Occipital lobe (tissue), 2 donors: ENCODE results near the gene MAD1L1. TPM values are rescaled to one million over a fixed set of nuclear protein-coding genes. Genes with fewer than 3 reads are reported as not detected.
"Not testable (repeated sequence)": the region's sequence is repeated elsewhere in the genome, so short reads cannot be mapped to it uniquely, and the experiment has no call there.

Experiments used
- DNase-seq: peaks from one replicate; lab custom pipeline; 2025; lab: John Stamatoyannopoulos, UW
- total RNA-seq: library from RNA; depleted of rRNA; stranded (reverse); fragments of >200 nt; gene quantifications from one replicate; pipeline ENCODE4 v1.2.3, GENCODE V29; 2014

The MAD1L1 gene
- total RNA-seq, 1 donor from 2014 or later: 24.2 TPM

DNA sequence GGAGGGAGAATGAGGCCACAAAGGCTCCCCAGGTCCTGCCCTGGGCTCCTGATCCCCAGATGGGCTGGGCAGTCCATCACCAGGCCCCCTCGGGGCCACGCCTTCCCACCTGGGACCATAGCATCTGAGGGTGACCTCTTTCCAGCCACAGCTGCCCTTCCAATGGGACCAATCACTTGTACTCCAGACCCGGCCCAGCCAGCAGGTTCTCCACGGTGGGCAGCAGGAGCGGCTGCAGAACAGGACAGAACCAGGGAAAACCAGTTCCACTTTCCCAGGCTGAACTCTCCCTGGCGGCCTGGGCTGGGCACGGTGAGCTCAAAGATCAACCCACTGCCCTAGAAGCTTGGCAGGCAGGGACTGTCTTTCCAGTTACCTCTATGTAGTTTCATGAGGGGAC, 257.6 kb downstream of the MAD1L1 start:
- DNase-seq: no peak

GRCh38 chr7:1974290-1975101, 258.2 kb downstream of the MAD1L1 start:
- no peak for DNase-seq

DNA sequence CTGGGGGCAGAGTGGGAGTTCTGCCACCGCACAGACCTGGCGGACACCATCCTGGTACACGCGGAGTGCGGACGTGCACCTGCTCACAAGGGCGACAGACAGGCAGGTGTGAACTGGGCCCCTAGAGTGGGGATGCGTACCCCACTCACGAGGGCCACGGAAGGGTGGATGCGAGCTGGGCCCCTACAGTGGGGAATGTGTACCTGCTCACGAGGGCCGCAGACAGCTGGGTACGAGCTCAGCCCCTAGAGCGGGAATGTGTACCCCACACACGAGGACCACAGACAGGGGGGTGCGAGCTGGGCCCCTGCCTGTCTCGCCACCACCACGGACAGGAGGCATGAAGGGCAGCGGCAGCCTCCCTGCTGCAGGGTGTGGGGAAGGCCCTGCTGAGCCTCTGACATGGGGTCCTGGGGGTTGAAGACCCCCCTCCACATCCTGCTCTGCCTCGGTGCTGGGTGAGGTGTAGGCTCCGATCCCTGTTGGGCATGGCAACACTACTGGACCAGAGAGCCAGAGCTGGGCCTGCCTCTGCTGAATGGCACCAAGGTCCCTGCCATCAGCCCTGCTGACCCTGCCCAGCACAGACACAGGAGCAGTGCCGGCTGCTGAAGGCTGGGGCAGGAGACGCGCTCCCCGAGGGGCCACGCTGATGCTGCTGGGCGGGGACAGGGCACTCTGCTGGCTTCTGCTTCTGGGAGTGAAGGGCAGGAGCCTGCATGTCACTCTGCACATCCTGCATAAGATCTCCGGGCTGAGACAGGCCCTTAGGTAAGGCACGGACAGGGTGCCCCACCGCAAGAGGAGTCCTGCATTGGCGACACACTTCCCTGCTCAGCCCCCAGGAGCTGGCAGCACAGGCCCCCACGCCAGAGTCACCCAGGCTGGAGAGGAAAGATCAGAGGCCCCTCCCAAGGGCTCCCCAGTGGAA, 259.2 kb downstream of the MAD1L1 start:
- DNase-seq: no peak

DNA sequence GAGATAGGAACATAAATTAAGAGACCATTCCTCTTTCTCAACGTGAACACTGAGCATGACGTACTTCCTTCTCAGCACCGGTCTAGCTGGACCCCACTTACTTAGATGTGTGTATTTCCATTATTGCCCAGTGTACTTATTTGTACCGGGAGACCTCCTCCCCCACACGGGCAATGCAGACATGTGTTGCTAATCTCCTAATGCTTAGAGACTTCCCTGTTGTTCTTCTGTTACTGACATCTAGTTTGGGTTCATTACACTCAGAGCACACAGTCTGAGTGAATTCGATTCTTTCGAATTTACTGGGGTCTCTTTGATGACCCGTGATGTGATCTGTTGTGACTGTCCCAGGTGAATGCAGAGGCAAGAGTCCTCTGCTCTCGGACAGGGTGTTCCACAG, 260.0 kb downstream of the MAD1L1 start:
- no peak for DNase-seq

GRCh38 chr7:1971946-1972654, 260.6 kb downstream of the MAD1L1 start:
- DNase-seq: no peak

- no peak for DNase-seq
Measured at GRCh38 chr7:1970895-1971294, 261.9 kb downstream of the MAD1L1 start.

DNA sequence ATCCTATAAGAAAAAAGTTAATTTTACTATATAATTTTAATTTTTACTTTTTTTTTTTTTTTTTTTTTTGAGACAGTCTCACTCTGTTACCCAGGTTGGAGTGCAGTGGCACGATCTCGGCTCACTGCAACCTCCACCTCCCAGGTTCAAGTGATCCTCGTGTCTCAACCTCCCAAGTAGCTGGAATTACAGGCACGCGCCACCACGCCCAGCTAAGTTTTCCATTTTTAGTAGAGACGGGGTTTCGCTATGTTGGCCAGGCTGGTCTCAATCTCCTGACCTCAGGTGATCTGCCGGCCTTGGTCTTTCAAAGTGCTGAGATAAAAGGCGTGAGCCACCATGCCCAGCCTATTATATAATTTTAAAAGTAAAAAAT, 262.5 kb downstream of the MAD1L1 start:
- not testable (repeated sequence) for DNase-seq

DNA sequence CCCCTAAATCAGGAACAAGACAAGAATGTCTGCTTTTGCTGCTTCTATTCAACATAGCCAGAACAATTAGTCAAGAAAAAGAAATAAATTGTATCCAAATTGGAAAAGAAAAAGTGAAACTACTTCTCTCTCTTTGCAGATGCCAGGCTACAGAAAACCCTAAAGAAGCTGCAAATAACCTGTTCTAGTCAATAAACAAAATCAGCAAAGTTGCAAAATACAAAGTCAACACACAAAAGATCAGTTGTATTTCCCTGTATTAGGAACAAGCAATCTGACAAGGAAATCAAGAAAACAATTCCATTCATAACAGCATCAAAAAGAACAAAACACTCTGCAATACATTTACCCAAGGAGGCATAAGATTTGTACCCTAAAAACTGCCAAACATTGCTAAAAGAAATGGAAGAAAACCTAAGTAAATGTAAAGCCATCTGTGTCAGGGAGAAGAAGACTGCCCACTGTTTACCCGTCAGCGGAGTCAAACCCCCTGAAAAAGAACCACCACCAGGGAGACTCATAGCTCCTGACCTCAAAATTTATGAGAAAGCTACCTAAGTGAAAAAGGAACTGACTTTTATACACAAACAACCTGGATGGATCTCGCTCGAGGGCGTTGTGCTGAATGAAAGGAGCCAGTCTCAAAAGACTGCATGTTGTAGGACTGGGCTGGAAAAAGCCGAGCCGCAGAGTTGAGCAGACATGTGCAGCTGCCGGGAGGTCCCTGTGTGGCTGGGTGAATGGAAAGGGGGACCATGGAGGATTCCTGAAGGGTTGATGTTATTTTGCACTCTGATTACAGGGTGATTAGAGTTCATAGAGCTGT, 263.1 kb downstream of the MAD1L1 start:
- no peak for DNase-seq

DNA sequence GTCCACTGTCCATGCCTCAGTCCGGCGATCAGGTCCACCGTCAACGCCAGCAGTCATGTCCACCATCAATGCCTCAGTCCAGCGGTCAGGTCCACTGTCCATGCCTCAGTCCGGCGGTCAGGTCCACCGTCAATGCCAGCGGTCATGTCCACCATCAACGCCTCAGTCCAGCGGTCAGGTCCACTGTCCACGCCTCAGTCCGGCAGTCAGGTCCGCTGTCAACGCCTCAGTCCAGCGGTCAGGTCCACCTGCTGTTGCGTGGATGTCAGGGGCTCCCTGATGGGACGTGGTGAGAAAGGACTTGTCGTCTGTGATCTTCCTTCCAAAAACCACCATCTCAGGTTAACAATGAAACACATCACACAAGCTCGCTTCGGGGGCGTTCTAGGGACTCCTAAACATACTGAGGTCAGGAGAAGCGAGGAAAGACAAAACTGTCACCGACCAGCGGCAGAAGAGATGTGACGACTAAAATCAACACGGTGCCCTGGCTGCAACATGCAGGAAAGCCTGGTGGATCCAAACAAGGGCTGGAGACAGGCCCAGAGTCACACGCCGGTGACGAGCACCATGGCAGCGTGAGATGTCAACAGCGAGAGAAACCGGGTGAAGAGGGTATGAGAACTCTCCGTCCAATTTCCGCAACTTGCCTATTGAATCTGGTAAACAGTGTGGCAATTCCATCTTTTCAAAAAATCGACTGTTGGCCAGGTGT, 264.2 kb downstream of the MAD1L1 start:
- DNase-seq: no peak

- no peak for DNase-seq
Measured at GRCh38 chr7:1967512-1968396, 265.0 kb downstream of the MAD1L1 start.

GRCh38 chr7:1966631-1967200, 266.0 kb downstream of the MAD1L1 start:
- no peak for DNase-seq

- DNase-seq: no peak
Measured at GRCh38 chr7:1965579-1966294, 267.0 kb downstream of the MAD1L1 start.

DNA sequence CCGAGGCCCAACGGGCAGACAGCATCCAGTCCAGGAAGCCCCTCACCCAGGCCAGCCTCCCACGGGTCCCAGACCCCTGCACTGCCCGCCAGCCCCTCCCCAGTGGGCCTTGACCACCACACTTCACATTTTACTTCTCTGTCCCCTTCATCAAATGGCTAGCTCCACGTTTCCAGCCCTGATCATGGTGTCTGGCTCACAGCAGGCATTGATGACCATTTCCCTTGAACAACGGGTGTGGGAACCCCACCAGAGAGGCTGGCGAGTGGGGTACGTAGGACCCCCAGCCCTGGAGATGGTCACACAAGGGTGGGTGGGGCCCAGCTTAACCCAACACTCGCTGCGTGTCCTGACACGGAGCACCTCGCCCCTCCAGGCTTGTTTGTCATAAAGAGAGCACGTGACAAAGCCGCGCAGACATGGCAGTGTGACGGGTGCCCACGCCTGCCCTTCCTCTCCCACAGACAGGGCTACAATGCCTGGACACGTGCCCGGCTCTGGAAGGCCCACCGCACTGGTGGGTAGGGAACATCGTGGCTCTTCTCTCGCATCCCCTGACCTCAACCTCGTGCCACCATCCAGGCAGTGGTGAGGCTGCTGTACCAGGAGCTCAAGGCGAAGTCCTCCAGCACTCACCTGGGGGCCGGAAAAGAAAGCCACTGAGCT, 267.7 kb downstream of the MAD1L1 start:
- no peak for DNase-seq

DNA sequence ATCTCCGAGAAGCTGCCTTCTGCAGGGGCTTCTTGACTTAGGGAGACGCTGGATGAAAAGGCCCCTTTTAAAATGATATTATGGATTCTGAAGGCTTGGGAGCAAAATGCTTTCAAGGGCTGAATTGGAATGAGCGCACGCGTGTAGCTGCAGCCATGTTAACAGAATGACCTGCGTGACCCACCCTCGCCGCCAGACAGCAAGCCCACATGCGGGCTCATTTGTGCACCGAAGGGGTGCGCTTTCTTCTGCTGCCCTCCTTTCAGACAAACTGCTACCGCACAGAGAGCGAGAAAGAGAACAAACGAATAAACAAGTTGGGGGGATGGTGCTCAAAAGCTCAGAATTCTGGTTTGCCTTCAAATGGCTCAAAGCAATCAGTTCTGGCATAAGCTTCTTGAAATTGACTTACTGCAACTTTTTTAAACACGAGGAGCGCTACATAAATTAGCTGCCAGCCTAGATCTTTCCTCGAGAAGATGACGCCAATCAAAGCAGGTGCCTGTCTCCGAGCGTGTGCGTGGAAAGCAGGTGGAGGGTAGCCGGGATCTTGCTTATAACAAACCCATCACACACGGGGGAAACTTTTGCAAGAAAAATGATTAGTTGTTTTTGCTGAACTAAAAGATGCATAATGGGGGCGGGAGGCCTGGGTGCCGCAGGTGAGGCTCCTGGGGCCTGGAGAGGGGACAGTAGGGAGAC, 268.4 kb downstream of the MAD1L1 start:
- no peak for DNase-seq

DNA sequence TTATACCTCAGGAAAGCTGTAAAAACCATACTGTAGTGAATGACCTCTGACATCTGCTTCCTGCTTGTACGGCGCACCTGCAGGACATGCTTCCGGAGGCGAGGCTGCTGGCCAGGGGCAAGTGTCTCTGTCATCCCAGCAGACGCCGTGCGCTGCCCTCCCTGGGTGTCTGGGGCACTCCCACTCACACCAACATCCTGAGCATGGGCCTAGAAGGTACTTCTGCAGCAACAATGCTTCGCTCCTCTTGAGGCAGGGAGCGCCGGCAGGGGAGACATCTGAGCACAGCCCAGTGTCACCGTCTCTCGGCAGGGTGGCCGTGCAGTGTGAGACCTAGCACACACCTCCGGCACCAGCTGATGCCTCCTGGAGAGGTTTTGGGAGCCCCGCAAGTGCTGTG, 269.2 kb downstream of the MAD1L1 start:
- no peak for DNase-seq

DNA sequence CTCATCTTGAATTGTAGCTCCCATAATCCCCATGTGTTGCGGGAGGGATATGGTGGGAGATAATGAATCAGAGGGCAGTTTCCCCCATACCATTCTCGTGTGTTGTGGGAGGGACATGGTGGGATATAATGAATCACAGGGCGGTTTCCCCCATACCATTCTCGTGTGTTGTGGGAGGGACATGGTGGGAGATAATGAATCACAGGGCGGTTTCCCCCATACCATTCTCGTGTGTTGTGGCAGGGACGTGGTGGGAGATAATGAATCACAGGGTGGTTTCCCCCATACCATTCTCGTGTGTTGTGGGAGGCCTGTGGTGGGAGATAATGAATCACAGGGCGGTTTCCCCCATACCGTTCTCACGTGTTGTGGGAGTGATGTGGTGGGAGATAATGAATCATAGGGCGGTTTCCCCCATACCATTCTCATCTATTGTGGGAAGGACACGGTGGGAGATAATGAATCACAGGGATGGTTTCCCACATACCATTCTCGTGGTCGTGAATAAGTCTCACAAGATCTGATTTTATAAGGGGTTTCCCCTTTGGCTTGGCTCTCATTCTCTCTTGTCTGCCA, 271.0 kb downstream of the MAD1L1 start:
- DNase-seq: no peak

DNA sequence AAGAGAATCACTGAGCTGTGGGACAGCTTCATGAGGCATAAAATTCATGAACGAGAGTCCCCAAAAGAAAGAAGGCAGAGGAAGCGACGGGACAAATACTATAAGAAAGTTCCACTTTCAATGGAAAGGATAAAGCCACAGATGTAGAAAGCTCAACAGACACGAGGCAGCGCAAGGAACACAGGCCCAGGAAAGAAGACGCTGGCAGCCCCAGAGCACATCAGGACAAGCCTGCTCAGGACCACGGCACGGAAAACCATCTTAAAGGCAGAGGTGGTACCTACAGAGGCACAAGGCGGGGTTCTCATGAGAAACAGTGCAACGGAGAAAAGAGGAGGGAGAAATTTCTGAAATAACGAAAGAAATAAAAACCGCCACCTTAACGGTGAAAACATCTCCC, 273.4 kb downstream of the MAD1L1 start:
- no peak for DNase-seq
